CD4-positive, alpha-beta T cell (primary cell): ENCODE results near the gene DUSP22. TPM values are rescaled to one million over a fixed set of nuclear protein-coding genes. Genes with fewer than 3 reads are reported as not detected.

ENCODE experiments used
- ATAC-seq: fragments of 200-7000 bp; cut with Tn5 transposase; one replicate; pipeline ENCODE4 v1.10.0; 2022; ENCODE audit warnings: mild to moderate bottlenecking; ENCODE audit not compliant: poor library complexity
- CTCF ChIA-PET: fragments of 350-600 bp; sonication (Branson Sonifier 250); formaldehyde crosslinking; loops from one replicate; lab custom pipeline; 2021; ENCODE audit warnings: antibody characterized with exemption, inconsistent platforms; lab: Charles Lee
- POLR2A ChIA-PET: fragments of 350-600 bp; sonication (Branson Sonifier 250); formaldehyde crosslinking; loops from one replicate; lab custom pipeline; 2021; ENCODE audit warnings: antibody characterized with exemption, inconsistent platforms; lab: Charles Lee
- DNase-seq, 14 experiments: peaks; one replicate each; pipeline ENCODE4 v3.0.0-alpha.2; 2013 to 2020; ENCODE audit warnings: mixed read lengths in 2 of 14
- H3K27ac ChIP-seq, 2 donors: one replicate each; pipeline versions ENCODE4 v1.5.1 to v1.7.0; 2013; ENCODE audit warnings: low read length in 2 of 2, low read depth in 1 of 2, mild to moderate bottlenecking in 1 of 2
- H3K27me3 ChIP-seq, 2 experiments: 1 replicate in 1 of 2; 2 replicates in 1 of 2; pipeline versions ENCODE4 v1.6.1 to v1.7.0; 2013; ENCODE audit warnings: low read length in 2 of 2, control low read depth in 1 of 2, mild to moderate bottlenecking in 1 of 2, moderate library complexity in 1 of 2; ENCODE audit not compliant: insufficient read depth in 2 of 2, control insufficient read depth in 1 of 2
- H3K36me3 ChIP-seq: one replicate; pipeline ENCODE4 v1.6.1; 2013; ENCODE audit warnings: low read length, control low read depth; ENCODE audit not compliant: insufficient read depth
- H3K4me1 ChIP-seq: one replicate; pipeline ENCODE4 v1.6.1; 2013; ENCODE audit warnings: low read length, control low read depth; ENCODE audit not compliant: insufficient read depth
- H3K4me3 ChIP-seq: one replicate; pipeline ENCODE4 v1.5.1; 2013; ENCODE audit warnings: mild to moderate bottlenecking, low read length, moderate library complexity
- H3K9me3 ChIP-seq, 2 experiments: 1 replicate in 1 of 2; 2 replicates in 1 of 2; pipeline versions ENCODE4 v1.6.1 to v1.7.0; 2013; ENCODE audit warnings: low read length in 2 of 2, mild to moderate bottlenecking in 2 of 2, control low read depth in 1 of 2, moderate library complexity in 1 of 2; ENCODE audit not compliant: control insufficient read depth in 1 of 2, insufficient read depth in 1 of 2
- H3K27ac Mint-ChIP-seq: one replicate; pipeline ENCODE4 v1.8.0; 2020; ENCODE audit warnings: mixed read lengths
- H3K27me3 Mint-ChIP-seq: one replicate; pipeline ENCODE4 v1.8.0; 2021; ENCODE audit warnings: mixed read lengths
- H3K36me3 Mint-ChIP-seq: one replicate; pipeline ENCODE4 v1.8.0; 2021; ENCODE audit warnings: low read depth, mixed read lengths
- H3K4me1 Mint-ChIP-seq: one replicate; pipeline ENCODE4 v1.8.0; 2021; ENCODE audit warnings: low read depth, mixed read lengths
- H3K4me3 Mint-ChIP-seq: one replicate; pipeline ENCODE4 v1.8.0; 2020; ENCODE audit warnings: mild to moderate bottlenecking, mixed read lengths
- H3K9me3 Mint-ChIP-seq: one replicate; pipeline ENCODE4 v1.8.0; 2020; ENCODE audit warnings: mixed read lengths
- intact Hi-C, 2 experiments: fragments of 100-400 bp; cut with DNase I in 1 of 2; cut with micrococcal nuclease in 1 of 2; formaldehyde crosslinking; loops; one replicate each; pipeline versions ENCODE4 v1.15.1 to v1.9.0; 2023 to 2025; cut with DNase I, micrococcal nuclease
- total RNA-seq, 174 experiments: library from RNA in 2 of 174; stranded (reverse) in 2 of 174; gene quantifications; one replicate each; pipeline ENCODE4 v1.2.3 and lab custom pipeline; 2021 to 2026
- TF ChIP-seq, protein P1 (sequence below): fragments of 200-600 bp; IDR thresholded peaks from one replicate; pipeline ENCODE4 v1.8.0; 2022; ENCODE audit warnings: antibody characterized with exemption, mild to moderate bottlenecking

Gene DUSP22
- total RNA-seq, 2 experiments from 2014 or later = 25.4 to 26.3 TPM

DNA sequence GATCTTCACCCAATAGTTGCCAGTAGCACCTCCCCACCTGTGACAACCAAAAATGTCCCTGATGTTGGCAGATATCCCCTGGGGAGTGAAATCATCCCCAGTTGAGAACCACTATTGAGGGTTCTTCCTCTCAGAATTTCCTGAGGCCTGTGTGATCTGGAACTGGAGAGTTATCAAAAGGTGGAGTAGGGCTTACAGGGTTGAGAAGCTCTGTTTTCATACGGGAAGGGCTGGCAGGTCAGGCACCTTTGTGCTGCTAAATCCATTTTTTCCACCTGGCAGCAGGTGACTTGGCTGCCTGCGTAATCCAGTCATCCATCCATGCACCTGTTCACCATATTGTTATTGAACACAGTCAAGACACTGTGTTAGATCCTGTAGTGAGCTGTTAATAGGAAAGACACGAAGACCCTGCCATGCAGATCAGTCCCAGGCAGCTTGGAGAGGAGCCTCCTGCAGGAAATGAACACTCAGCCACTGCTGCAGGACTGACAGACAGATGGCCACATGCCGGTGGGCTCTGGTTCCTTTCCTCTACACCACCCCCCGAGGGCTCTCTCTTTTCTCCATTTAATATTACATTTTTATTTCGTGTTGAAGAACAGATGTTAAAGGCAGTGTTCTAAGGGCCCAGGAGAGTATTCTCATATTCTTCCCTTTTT lies 5.4 kb downstream of the DUSP22 start:
- no peaks in the 10 kb centered on the region for H3K27me3 ChIP-seq
- Mint-ChIP-seq H3K4me1 (peaks cover 25% of the 10 kb centered on the region), H3K27me3 (no peaks in the 10 kb centered on the region), H3K27ac (peak overlapping the region; percentile 56), H3K9me3 (no peaks in the 10 kb centered on the region), H3K36me3 (peaks cover 8% of the 10 kb centered on the region), H3K4me3 (peak overlapping the region; percentile 1)
- peaks cover 0 to 29% of the 10 kb centered on the region in 2 experiments for H3K9me3 ChIP-seq
- intact Hi-C loops = loop anchor here in 1 of 2 experiments (2.0 kb wide), 1 partner anchor 109 kb away; no protein-coding TSS in a partner anchor
- no peak overlapping the region for H3K27ac ChIP-seq
- POLR2A ChIA-PET = interaction anchor here (1.9 kb wide), 1 partner anchor 102 kb away, joined by 5 read pairs; no protein-coding TSS in a partner anchor
- CTCF ChIA-PET = interaction anchor here (1.1 kb wide), 1 partner anchor 40 kb away, joined by 3 read pairs; no protein-coding TSS in a partner anchor
- DNase-seq (no peak), ATAC-seq (no peak)
- no peaks in the 10 kb centered on the region for H3K36me3 ChIP-seq
- H3K4me3 ChIP-seq = no peak overlapping the region
- peaks cover 22% of the 10 kb centered on the region for H3K4me1 ChIP-seq
- TF ChIP-seq, protein P1, sequence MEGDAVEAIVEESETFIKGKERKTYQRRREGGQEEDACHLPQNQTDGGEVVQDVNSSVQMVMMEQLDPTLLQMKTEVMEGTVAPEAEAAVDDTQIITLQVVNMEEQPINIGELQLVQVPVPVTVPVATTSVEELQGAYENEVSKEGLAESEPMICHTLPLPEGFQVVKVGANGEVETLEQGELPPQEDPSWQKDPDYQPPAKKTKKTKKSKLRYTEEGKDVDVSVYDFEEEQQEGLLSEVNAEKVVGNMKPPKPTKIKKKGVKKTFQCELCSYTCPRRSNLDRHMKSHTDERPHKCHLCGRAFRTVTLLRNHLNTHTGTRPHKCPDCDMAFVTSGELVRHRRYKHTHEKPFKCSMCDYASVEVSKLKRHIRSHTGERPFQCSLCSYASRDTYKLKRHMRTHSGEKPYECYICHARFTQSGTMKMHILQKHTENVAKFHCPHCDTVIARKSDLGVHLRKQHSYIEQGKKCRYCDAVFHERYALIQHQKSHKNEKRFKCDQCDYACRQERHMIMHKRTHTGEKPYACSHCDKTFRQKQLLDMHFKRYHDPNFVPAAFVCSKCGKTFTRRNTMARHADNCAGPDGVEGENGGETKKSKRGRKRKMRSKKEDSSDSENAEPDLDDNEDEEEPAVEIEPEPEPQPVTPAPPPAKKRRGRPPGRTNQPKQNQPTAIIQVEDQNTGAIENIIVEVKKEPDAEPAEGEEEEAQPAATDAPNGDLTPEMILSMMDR = no peak

DNA sequence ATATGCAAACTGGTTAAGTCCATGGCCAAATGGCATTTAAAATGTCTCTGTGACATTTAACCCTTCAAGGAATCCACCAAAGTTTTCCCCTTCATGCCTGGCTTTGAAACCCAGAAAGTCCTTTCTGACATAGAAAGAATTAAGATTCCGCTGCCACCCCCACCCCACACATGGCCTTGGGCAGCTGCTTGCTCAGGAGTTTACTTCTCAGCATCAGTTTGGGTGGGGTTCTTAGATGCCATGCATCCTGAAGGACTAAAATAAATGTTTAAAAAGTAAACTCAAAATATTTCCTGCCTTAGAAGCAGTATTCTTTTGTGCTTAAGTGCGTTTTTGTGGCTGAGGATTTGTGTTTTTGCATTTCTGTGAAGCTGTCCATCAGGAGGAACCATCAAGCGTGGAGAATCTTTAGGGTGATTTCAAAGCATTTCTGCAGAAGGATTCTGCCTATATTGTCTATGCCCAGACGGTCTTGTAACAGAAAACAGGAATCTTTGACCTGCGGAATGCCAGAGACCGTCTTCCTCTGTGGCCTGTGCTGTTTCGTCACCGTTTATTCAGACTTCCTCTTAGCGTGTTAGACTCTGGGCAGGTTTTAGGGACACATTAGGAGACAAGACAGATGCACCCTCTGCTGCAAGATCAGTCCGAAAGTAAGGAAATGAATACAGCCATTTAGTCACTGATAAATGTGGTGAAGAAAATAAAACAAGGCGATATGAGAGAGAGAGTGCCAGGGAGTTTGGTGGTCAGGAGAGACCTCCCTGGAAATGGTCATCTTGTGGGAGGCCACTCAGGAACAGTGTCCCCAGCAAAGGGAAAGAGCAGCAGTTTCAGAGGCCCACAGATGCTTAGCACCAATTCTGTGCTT lies 6.2 kb downstream of the DUSP22 start:
- no peaks in the 10 kb centered on the region for H3K27me3 Mint-ChIP-seq
- no peak overlapping the region for H3K4me3 ChIP-seq
- ChIA-PET CTCF (no interaction called here), POLR2A (interaction anchor here (0.6 kb wide), 1 partner anchor 204 kb away, joined by 3 read pairs; no protein-coding TSS in a partner anchor)
- H3K9me3 Mint-ChIP-seq = no peaks in the 10 kb centered on the region
- peaks cover 14% of the 10 kb centered on the region for H3K4me1 ChIP-seq
- no peaks in the 10 kb centered on the region for H3K27me3 ChIP-seq
- intact Hi-C loops = no loop called here
- peaks cover 0 to 29% of the 10 kb centered on the region in 2 experiments for H3K9me3 ChIP-seq
- ATAC-seq (no peak), DNase-seq (peak in 2 of 14 experiments; percentile 54 to 62)
- H3K27ac ChIP-seq = no peak overlapping the region
- H3K4me1 Mint-ChIP-seq = peaks cover 18% of the 10 kb centered on the region
- H3K36me3 Mint-ChIP-seq = peaks cover under 1% of the 10 kb centered on the region
- H3K36me3 ChIP-seq = no peaks in the 10 kb centered on the region
- H3K4me3 Mint-ChIP-seq = no peak overlapping the region
- TF ChIP-seq, protein P1 = no peak
- no peak overlapping the region for H3K27ac Mint-ChIP-seq

DNA sequence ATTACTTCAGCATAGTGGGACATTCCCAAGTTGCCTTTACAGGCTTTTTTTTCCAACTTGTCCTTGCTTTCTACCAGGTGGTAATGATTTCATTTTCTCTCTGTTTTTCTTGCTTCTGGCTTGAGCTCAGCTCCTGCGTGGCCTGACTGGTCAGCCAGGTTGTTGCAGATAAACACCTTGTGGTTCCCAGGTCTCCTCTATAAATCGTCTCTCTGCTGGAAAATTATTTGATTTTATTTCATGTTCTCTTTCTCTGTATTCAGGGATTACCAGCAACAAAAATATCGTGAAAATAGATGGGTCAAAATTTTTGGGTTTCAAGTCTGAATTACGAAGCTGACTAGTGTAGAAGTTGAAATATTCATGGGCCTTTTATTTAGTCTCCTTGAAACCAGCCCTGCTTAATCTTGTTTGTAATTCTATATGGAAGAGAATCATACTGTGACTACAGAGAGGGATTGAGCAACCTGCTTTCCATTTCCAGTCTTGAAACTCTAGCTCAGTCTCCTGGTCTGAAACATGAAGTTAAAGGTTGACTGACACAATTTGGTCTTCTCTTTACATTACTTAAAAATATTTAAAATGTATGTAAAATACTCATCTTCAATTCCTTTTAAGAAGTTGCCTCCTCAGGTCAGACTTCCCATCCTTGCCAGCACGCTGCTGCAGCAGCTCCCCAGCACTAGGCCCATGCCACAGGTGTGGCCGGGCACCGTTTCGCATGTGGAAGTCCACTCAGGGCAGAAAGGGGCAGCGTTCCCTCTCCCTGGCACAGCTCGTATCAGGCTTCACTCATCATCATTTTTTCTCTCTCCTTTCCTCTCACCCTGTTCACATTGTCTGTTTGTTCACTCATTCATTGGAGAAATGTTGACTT lies 7.1 kb downstream of the DUSP22 start:
- no peak overlapping the region for H3K4me3 ChIP-seq
- Mint-ChIP-seq H3K4me1 (peaks cover 10% of the 10 kb centered on the region), H3K9me3 (no peaks in the 10 kb centered on the region), H3K36me3 (no peaks in the 10 kb centered on the region), H3K4me3 (no peak overlapping the region), H3K27me3 (no peaks in the 10 kb centered on the region), H3K27ac (no peak overlapping the region)
- peaks cover 0 to 35% of the 10 kb centered on the region in 2 experiments for H3K9me3 ChIP-seq
- H3K27ac ChIP-seq = no peak overlapping the region
- intact Hi-C loops = no loop called here
- H3K27me3 ChIP-seq = no peaks in the 10 kb centered on the region
- DNase-seq = no peak
- ChIA-PET CTCF (no interaction called here), POLR2A (interaction anchor here (0.6 kb wide), 1 partner anchor 203 kb away, joined by 3 read pairs; no protein-coding TSS in a partner anchor)
- ATAC-seq = no peak
- TF ChIP-seq, protein P1 = no peak
- H3K4me1 ChIP-seq = peaks cover 10% of the 10 kb centered on the region
- H3K36me3 ChIP-seq = no peaks in the 10 kb centered on the region
